HG03064 (cell line): ENCODE measurements around the gene TXNDC12.
A peak's percentile ranks its signal among the peaks of the same experiment; 100 is the strongest.
"Not testable (repeated sequence)": the region's sequence is repeated elsewhere in the genome, so short reads cannot be mapped to it uniquely, and the experiment has no call there.

Source experiments
- ATAC-seq: cut with Tn5 transposase; IDR thresholded peaks from one replicate; pipeline ENCODE4 v1.9.1; 2021; ENCODE audit warnings: low read depth; ENCODE audit not compliant: unreplicated experiment

Gene TXNDC12

DNA sequence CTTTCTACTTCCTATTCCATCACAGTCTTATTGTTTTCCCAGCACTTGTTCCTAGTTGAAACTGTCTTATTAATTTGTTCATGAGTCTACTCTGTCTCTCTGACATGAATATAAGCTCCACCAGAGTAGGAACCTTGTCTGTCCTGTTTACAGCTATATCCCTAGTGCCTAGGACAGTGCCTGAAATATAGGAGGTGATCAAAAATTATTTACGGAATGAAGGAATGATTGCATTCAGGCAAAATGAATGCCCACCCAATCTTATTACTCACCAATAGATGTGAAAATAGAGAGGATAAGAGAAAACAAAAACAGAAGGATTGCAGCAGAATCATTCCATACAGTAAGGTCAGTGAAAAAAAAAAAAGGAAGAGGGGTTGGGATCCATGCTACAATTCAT lies 1.1 kb downstream of the TXNDC12 start:
- ATAC-seq, result no peak

DNA sequence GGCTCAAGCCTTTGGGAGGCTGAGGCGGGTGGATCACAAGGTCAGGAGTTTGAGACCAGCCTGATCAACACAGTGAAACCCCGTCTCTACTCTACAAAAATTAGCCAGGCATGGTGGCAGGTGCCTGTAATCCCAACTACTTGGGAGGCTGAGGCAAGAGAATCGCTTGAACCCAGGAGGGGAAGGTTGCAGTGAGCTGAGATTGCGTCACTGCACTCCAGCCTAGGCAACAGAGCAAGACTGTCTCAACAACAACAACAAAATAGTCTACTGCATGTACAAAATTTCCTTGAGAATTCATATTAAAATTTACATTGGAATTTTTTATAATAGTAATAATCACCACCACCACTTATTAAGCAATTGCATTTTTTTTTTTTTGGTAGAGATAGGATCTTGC lies 5.7 kb downstream of the TXNDC12 start:
- not testable (repeated sequence) for ATAC-seq

DNA sequence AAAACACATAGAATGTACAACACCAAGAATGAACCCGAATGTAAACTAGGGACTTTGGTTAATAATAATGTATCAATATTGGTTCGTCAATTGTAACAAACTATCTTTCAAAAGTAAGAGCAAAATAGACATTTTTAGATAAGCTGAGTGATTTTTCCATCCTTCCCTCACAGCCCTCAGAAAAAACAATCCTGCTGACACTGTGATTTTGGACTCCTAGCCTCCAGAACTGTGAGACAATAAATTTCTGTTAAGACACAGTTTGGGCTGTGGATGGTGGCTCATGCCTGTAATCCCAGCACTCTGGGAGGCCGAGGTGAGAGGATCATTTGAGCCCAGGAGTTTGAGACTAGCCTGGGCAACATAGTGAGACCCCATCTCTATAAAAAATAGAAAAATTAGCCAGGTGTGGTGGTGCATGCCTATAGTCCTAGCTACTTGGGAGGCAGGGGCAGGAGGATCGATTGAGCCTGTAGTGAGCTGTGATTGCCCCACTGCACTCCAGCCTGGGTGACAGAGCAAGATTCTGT lies 9.3 kb downstream of the TXNDC12 start:
- not testable (repeated sequence) for ATAC-seq

DNA sequence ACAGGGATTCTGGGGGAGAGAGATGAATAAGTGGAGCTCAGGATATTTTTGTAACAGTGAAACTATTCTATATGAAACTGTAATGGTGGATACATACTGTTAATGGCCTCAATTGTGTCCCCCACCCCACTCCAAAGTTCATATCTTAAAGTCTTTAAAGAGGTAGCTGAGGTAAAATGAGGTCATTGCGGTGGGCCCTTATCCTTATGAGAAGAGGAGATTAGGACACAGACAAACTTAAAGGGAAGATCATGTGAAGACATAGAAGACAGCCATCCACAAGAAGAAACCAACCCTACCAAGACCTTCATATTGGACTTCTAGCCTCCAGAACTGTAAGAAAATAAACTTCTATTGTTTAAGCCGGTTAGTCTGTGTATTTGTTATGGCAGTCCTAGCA lies 9.8 kb downstream of the TXNDC12 start:
- no peak for ATAC-seq

DNA sequence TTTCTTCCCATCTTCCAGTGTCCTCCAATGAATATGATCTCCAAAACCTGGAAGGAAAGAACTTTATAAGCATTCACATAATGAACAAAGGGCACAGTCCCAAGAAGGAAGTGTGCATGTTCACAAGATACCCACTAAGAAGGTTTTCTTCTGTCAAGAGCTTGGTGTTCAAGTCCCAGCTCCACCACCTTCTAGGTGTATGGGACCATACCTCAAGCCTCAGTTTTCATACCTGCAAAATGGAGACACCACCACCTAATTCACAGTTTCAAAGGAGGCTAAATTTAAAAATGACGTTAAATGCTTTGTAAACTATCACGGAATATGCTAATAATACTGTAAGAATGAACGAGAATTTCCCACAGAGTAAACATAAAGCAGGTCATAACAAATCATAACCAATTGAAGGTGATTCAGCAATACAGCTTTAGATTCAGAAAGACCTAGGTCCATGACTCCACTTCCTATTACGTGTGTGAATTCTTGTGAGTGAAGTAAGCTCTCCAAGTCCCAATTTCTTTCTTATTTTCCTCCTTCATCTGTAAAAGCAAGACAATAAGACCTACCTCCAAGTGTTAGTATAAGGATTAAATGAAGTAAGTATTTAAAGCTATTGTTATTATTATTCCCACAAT lies 13.3 kb downstream of the TXNDC12 start:
- no peak for ATAC-seq

DNA sequence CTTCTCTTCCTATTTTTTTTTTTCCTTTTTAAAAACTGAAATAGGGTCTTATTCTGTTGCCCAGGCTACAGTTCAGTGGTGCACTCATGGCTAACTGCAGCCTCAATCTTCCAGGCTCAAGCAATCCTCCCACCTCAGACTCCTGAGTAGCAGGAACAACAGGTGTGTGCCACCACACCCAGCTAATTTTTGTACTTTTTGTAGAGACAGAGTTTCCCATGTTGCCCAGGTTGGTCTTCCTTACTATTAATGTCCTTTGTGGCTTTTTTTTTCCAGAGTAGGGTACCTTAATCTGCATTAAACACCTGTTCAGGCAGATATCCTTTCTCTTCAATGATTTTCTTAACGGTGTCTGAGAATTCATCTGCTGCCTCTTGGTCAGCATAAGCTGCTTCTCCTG lies 17.1 kb downstream of the TXNDC12 start:
- ATAC-seq, result no peak

DNA sequence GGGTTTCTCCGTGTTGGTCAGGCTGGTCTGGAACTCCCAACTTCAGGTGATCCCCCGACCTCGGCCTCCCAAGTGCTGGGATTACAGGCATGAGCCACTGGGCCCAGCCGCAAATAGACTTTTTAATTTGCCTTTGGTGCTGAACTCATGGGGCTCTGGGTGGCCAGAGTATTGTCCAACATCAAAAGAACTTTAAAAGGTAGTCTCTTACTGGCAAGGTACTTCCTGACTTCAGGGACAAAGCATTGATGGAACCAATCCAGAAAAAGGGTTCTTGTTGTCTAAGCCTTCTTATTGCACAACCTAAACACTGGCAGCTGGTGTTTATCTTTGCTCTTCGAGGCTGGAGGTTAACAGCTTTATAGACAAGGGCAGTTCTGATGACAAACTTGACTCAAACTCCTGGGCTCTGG lies 17.6 kb downstream of the TXNDC12 start:
- no peak for ATAC-seq

DNA sequence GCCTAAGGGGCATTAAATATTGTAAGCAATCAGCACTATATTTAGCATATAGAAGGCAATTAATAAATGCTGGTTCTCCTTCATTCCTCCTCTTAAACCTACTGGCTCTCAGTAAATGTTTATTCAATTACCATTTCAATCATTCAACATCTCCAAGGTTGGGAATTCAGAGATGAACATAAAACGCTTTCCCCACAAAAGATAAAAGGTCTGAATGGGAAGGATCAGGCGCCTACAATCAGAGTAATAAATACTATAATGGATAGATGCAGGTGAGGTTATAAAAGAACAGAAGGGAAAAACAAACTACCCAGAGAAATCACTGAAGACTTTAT lies 21.0 kb downstream of the TXNDC12 start:
- no peak for ATAC-seq

DNA sequence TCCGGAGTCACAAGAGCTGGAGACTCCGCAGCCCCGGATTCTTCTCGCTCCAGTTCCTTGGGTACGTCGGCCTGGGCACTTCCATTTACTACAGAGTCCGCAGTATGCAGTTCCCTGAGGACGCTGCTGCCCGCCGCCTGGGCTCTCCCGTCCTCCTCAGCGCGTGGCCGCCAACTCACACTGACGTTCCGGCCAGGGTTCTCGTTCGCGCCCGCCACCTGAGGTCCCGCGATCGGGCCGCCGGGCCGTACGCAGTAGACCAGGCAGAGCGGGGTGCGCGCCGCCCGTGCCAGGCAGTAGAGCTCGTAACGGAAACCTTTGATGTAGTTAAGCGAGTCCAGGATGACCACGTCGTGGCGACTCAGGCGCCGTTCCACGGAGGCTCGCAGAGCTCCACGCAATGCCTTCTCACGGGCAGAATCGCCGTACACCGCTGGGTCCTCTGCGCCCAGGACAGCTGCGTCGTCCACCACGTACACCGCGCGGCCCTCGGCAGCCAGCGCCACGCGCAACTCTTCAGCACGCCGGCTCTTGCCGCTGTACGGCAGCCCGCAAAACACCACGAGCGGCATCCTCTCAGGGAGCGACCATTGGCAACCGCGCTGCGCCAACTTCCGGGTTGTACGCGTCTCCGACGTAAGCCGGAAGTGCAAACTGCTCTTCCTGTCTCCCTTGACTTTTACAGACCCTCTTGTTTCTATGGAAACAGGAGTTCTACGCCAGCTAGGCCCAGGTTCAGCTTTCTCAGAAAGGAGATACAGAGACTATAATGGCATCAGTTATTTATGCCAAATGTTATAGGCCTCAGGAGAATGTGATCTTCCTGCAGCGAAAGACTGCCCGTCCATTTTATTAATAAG lies 21.6 kb downstream of the TXNDC12 start, which contains the start of gene KTI12:
KTI12 (minus strand) TSS at position 621 of the 860 bp plus-strand sequence; CDS start at position 572, 49 bp downstream.
- ATAC-seq, result peak; percentile 64

DNA sequence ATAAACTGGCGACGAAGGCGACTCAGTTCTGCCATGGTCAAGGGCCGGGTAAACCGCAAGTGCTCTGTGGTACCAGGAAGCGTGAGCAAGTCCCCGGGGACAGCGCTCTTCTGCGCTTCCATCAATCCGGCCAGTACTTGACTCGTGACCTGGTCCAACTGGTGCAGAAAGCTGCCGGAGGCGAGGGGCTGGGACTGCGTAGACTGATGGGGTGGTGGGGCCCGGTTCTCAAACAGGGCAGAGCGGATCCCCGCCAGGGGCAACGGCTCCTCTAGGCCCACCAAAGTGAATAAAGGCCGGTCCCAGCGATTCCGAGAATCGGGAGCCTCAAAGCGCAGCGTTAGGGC lies 22.2 kb downstream of the TXNDC12 start:
- ATAC-seq, result peak; percentile 41

DNA sequence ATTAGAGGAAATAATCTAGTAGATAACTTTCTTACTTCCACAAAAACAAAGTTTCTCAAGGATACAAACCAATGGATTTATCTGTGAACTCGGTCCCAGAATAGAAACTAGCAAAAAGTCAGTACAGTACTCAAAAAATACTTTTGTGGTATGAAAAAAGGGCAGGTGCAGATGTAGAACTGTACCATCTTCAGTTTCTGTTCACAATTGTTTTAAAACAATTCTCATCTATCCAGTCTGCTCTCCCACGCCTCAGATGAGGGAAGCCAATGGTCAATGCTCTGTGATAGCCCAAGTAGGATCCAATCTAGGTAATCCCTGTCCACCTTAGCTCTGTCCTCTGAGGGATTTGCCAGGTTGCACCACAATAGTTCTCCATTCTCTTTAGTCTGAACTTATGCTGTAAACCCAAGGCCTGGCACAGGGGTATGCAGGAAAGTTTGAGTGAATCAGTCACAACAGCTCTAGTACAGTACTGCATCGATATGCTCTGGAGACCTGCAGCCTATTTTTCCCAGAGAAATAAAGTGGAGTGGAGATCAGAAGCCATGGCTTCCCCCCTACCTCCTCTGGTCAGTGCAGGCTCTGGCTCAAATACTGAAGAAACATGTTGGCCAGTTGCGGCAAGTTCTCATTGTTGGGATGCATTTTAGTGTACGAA lies 22.7 kb downstream of the TXNDC12 start:
- ATAC-seq, result peak; percentile 32

DNA sequence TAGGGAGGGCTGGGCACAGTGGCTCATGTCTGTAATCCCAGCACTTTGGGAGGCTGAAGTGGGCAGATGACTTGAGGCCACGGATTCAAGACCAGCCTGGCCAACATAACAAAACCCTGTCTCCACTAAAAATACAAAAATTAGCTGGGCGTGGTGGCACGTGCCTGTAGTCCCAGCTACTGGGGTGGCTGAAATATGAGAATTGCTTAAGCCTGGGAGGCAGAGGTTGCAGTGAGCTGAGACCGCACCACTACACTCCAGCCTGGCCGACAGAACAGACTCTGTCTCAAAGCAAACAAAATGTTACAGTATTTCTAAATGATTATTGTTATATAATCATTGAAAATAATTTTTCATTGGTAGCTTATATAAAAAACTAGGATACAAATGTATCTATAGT lies 26.2 kb downstream of the TXNDC12 start:
- ATAC-seq, result not testable (repeated sequence)

DNA sequence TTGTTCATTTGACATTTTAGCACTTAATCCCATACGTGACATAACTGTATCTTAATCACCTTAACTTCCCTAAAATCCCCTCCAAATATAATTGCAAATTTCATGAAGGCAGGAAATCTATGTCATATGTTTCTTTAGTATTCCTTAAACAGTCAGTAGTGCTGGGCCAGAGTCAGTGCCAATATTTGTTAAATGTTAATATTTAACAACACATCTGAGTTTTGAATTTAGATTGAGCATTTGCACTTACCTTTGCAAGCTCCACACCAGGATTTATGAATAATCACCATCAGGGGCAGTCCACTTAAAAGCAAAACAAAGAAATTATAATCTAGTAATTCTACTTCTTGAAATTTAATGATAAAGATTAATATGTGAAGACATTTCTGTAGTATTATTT lies 26.7 kb downstream of the TXNDC12 start:
- no peak for ATAC-seq

DNA sequence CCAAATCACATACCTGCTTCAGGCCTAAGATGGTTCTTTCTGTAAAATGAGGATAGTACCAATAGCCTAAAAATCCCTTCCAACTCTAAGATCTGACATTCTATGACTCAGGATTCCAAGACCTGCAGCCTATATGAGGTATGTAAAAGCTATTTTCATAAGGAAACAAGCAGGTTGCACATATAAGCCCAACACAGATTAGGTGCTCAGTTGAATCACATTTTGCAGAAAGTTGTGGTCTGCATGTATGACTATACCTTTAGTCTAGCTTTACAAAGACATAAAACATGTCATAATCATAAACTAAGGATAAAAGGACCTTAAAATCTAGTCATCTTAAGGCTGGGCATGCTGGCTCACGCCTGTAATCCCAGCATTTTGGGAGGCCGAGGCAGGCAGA lies 28.7 kb downstream of the TXNDC12 start:
- no peak for ATAC-seq

DNA sequence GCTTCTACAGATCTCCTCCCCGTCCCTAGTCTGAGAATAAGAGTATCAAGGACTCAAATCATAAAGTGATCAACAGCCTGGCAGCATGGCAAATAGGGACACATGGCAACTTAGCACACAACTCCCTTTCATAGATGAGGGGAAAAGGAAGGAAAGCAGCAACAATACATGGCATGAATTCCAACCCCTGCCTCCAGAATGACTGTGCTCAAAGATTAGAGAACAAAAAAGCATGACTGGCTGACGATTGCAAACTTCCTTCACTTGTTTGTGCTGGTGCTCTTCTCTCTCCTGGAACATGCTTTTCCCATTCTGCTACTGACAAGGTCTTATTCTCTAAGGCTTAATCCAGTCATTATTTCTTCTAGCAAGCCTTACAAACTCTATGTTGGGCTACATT lies 32.9 kb downstream of the TXNDC12 start:
- no peak for ATAC-seq

DNA sequence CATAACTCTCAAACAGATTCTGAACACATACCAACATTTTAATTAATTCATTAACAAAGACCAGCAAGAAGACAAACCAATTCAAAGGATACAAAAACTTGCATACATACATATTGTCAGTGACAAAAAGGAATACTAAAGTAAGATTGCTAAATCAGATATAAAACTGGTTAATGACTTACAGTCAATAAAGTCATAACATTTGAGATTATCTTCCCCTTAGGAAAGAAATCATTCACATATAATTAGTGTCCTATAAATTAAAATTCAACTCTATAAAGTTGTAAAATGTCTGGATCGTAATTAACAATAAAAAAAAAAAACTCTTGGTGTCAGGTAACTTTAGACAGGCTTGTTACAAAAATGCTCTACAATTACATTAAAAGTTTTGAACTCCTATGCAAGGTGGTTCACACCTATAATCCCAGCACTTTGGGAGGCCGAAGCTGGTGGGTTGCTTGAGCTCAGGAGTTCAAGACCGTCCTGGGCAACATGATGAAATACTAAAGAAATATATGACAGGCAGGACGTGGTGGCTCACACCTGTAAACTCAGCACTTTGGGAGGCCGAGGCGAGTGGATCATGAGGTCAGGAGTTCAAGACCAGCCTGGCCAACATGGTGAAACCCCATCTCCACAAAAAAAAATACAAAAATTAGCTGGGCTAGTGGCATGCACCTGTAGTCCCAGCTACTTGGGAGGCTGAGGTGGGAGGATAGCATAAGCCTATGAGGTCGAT lies 46.8 kb downstream of the TXNDC12 start:
- no peak for ATAC-seq

DNA sequence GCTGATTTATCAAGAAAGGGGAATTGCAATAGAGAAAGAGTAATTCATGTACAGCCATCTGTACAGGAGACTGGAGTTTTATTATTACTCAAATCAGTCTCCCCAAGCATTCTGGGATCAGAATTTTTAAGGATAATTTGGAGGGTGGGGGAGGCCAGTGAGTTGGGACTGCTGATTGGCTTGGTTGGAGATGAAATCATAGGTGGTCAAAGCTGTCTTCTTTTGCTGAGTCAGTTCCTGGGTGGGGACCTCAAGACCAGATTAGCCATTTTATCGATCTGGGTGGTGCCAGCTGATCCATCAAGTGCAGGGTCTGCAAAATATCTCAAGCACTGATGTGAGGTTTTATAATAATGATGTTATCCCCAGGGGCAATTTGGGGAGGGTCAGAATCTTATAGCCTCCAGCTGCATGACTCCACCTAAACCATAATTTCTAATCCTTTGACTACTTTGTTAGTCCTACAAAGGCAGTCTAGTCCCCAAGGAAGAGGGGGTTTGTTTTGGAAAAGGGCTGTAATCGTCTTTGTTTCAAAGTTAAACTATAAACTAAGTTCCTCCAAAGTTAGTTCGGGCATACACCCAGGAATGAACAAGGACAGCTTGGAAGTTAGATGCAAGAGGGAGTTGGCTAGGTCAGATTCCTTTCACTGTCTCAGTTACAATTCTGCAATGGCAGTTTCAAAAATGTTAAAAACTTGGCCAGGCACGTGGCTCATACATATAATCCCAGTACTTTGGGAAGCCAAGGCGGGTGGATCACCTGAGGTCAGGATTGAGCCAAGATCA lies 47.6 kb downstream of the TXNDC12 start:
- no peak for ATAC-seq

DNA sequence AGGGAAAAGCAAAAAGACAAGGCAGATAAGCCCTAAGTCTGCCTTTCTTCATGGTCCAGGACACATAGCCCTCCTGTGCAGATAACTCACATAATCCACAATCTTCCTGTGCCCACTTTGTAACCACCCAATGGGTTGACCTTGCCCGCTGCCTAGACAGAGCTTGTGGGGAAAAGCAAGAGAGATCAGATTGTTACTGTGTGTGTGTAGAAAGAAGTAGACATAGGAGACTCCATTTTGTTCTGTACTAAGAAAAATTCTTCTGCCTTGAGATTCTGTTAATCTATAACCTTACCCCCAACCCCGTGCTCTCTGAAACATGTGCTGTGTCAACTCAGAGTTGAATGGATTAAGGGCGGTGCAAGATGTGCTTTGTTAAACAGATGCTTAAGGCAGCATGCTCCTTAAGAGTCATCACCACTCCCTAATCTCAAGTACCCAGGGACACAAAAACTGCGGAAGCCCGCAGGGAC lies 48.9 kb downstream of the TXNDC12 start:
- ATAC-seq, result not testable (repeated sequence)

DNA sequence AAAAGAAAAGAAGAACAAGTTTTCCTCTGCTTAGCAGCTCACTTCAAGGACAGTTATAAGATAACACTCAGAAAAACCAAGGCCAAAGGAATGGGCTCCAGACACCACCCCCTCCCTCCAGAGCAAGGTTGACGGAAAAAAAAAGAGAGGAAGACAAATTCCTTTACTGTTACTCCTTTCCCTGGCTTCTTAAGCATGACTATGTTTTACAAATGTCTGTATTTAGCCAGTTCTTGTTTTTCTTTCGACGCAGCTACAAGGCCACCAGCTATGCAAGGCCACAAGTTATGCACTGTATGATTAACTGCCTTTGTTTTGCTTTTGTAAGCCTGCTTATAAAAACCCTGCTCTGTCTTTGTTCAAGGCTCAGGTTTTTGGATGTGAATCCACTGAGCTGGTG lies 49.4 kb downstream of the TXNDC12 start:
- ATAC-seq, result not testable (repeated sequence)

DNA sequence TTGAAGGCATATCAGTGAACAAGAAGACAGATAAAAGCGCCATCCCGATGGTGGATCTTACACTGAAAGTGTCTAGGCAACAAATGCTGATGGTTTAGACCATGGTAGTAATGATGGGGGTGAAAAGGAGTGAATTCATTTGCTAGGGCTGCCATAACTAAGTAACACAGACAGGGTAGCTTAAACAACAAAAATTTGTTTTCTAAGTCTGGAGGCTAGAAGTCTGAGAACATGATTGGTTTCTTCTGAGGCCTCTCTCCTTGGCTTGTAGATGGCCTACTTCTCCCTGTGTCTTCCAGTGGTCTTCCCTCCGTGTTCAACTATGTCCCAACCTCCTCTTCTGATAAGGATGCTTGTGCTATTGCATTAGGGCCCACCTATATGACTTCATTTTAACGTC lies 51.1 kb downstream of the TXNDC12 start:
- ATAC-seq, result no peak
